NCI-H187 (cell line): ENCODE results near the gene PDGFB.
A peak's percentile ranks its signal among the peaks of the same experiment; 100 is the strongest.

Experiments used
- DNase-seq, 2 experiments: peaks; one replicate each; lab custom pipeline; 2025; lab: John Stamatoyannopoulos, UW

Gene PDGFB

GRCh38 chr22:39239561-39240423 lies 5.0 kb downstream of the PDGFB start:
- peak in 1 of 2 experiments; percentile 4 for DNase-seq

- no peak for DNase-seq
Measured at GRCh38 chr22:39238966-39239505, 5.7 kb downstream of the PDGFB start.

- DNase-seq, result no peak
Measured at GRCh38 chr22:39238561-39238960, 6.2 kb downstream of the PDGFB start.

GRCh38 chr22:39238101-39238466 lies 6.7 kb downstream of the PDGFB start:
- no peak for DNase-seq

- no peak for DNase-seq
Measured at GRCh38 chr22:39237318-39238100, 7.3 kb downstream of the PDGFB start.

- peak; percentile 51 to 54 for DNase-seq
Measured at GRCh38 chr22:39236321-39237317, 8.2 kb downstream of the PDGFB start.

- DNase-seq, result no peak
Measured at GRCh38 chr22:39234867-39235687, 9.7 kb downstream of the PDGFB start.

GRCh38 chr22:39234472-39234787 lies 10.4 kb downstream of the PDGFB start:
- no peak for DNase-seq

- DNase-seq, result no peak
Measured at GRCh38 chr22:39233710-39234471, 10.9 kb downstream of the PDGFB start.

- DNase-seq, result no peak
Measured at GRCh38 chr22:39232806-39233709, 11.7 kb downstream of the PDGFB start.

GRCh38 chr22:39232246-39232645 lies 12.5 kb downstream of the PDGFB start:
- no peak for DNase-seq

- DNase-seq, result no peak
Measured at GRCh38 chr22:39231197-39231950, 13.4 kb downstream of the PDGFB start.

- DNase-seq, result no peak
Measured at GRCh38 chr22:39230261-39231196, 14.3 kb downstream of the PDGFB start.

- DNase-seq, result no peak
Measured at GRCh38 chr22:39229688-39230260, 15.0 kb downstream of the PDGFB start.

GRCh38 chr22:39229075-39229474 lies 15.7 kb downstream of the PDGFB start:
- no peak for DNase-seq

GRCh38 chr22:39227542-39228272 lies 17.1 kb downstream of the PDGFB start:
- DNase-seq, result no peak
